Measurements from ENCODE around the gene EXOSC1. TPM values are rescaled to one million over a fixed set of nuclear protein-coding genes. Genes with fewer than 3 reads are reported as not detected.
A peak's percentile ranks its signal among the peaks of the same experiment; 100 is the strongest.

Gene EXOSC1
- total RNA-seq, 2 donors from 2014 or later, result 22.5 to 35.5 TPM

DNA sequence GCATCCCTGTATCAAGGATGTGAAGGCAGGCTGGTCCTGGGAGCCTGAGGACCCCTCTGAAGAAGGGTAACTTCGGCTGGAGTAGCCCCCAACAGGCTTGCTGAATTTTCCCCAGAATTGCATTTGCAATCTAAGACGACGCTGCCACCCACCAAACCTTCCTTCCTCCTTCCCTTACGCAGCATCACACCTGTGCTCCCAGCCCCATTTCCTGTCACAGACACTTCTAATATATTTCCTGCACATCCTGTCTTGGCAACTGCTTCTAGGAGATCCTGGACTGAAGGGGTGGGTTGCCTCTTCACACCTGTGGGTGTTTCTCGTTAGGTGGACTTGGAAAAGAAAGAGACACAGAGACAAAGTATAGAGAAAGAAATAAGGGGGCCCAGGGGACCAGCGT, 29.2 kb downstream of the EXOSC1 start:
- no peak for DNase-seq
- Histone ChIP-seq H3K27me3 (no peaks in the 10 kb centered on the region), H3K27ac (no peak overlapping the region), H3K36me3 (no peaks in the 10 kb centered on the region), H3K4me1 (peaks cover 5% of the 10 kb centered on the region), H3K9ac (ENCODE audit: low read depth in 2 of 2, low read length in 2 of 2) (no peak overlapping the region), H3K4me3 (no peak overlapping the region), H3K9me3 (no peaks in the 10 kb centered on the region)
- intact Hi-C loops (cut with DNase I), result no loop called here
- TF ChIP-seq, protein P1, sequence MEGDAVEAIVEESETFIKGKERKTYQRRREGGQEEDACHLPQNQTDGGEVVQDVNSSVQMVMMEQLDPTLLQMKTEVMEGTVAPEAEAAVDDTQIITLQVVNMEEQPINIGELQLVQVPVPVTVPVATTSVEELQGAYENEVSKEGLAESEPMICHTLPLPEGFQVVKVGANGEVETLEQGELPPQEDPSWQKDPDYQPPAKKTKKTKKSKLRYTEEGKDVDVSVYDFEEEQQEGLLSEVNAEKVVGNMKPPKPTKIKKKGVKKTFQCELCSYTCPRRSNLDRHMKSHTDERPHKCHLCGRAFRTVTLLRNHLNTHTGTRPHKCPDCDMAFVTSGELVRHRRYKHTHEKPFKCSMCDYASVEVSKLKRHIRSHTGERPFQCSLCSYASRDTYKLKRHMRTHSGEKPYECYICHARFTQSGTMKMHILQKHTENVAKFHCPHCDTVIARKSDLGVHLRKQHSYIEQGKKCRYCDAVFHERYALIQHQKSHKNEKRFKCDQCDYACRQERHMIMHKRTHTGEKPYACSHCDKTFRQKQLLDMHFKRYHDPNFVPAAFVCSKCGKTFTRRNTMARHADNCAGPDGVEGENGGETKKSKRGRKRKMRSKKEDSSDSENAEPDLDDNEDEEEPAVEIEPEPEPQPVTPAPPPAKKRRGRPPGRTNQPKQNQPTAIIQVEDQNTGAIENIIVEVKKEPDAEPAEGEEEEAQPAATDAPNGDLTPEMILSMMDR (IDR thresholded peaks at IDR 0.05), result no peak

DNA sequence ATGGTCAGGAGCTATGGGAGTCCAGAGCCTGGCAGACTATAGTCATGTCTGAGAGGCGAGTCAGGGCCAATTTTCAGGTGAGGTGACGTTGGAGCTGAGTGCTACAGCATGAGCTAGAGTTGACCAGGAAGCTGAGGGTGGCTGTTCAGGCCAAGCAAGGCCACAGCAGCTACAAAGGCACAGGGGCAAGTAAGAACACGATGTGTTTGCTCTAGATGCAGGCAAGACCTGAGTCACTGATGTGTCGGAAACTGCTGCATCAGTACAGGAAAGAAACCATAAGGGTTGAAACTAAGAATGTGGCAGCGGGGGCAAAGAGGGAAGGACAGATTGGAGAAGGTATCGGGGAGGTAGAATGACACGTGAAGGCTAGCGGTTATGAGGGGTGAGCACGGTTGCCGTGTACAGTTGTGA, 32.9 kb downstream of the EXOSC1 start:
- no peak for DNase-seq
- H3K4me3 ChIP-seq, result no peak overlapping the region
- H3K27ac ChIP-seq, result no peak overlapping the region
- no peak overlapping the region for H3K9ac ChIP-seq (ENCODE audit: low read depth in 2 of 2, low read length in 2 of 2)
- intact Hi-C loops (cut with DNase I), result no loop called here
- no peaks in the 10 kb centered on the region for H3K36me3 ChIP-seq
- H3K4me1 ChIP-seq, result no peaks in the 10 kb centered on the region
- no peaks in the 10 kb centered on the region for H3K27me3 ChIP-seq
- H3K9me3 ChIP-seq, result no peaks in the 10 kb centered on the region
- TF ChIP-seq, protein P1 (IDR thresholded peaks at IDR 0.05), result no peak

DNA sequence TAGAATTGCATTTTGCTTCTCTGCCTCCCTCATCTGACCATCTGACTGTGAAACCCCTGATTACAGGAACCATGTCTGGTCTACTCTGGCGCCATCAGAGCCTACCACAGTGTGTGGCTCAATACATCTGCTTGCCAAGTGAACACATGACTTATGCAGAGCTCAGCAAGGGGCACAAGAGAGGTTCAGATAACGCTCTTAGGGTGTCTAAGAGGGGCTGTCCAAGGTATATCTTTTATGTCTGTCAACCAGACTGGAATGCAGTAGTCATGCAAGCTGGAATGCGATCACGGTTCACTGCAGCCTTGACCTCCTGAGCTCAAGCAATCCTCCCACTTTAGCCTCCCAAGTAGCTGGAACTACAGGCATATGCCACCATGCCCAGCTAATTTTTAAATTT, 34.4 kb downstream of the EXOSC1 start:
- H3K4me1 ChIP-seq, result no peaks in the 10 kb centered on the region
- intact Hi-C loops (cut with DNase I), result no loop called here
- TF ChIP-seq, protein P1 (IDR thresholded peaks at IDR 0.05), result no peak
- no peaks in the 10 kb centered on the region for H3K27me3 ChIP-seq
- no peaks in the 10 kb centered on the region for H3K36me3 ChIP-seq
- H3K4me3 ChIP-seq, result no peak overlapping the region
- H3K9me3 ChIP-seq, result no peaks in the 10 kb centered on the region
- H3K9ac ChIP-seq (ENCODE audit: low read depth in 2 of 2, low read length in 2 of 2), result no peak overlapping the region
- no peak overlapping the region for H3K27ac ChIP-seq
- DNase-seq, result no peak

DNA sequence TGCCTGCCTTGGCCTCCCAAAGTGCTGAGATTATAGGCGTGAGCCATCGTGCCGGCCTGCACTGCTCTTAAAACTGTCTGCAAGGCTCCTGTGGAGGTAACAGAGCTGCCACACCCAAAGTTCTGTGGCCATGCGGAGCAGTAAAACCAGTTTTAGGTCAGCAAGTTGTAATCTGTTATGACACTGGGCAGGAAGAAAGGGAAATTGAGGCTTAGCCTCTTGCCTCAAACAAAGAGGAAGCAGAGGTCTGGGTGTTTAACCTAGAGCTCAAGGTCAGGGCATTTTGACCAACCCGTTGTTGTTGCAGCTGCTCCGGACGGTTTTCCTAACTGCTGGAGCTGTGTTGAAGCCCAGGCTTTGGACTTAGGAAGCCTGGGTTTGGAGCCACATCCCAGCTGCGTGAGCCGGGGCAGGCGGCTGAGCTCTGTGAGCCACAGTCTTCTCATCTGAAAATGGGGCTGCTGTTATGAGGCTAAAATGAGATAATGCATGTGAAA, 37.3 kb downstream of the EXOSC1 start:
- Histone ChIP-seq H3K4me3 (no peak overlapping the region), H3K4me1 (no peaks in the 10 kb centered on the region), H3K36me3 (no peaks in the 10 kb centered on the region), H3K9ac (ENCODE audit: low read depth in 2 of 2, low read length in 2 of 2) (peak overlapping the region in 1 of 2 donors; percentile 6), H3K27ac (peak overlapping the region; percentile 7), H3K9me3 (no peaks in the 10 kb centered on the region), H3K27me3 (no peaks in the 10 kb centered on the region)
- TF ChIP-seq, protein P1 (IDR thresholded peaks at IDR 0.05), result no peak
- intact Hi-C loops (cut with DNase I), result no loop called here
- DNase-seq, result peak; percentile 70

DNA sequence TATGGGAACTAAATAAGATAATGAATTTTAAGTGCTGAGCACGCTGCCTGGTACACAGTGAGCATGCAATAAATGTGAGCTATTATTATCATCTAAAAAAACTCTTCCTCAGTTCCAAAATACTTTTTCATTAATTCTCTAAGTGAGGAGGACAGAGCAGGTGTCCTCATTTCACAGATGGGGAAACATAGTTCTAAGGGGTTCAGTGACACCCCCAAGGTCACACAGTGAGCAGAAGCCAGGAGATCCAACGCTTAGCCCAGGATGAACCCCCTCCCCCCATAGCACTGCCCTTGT, 37.9 kb downstream of the EXOSC1 start:
- intact Hi-C loops (cut with DNase I), result no loop called here
- Histone ChIP-seq H3K4me3 (no peak overlapping the region), H3K36me3 (no peaks in the 10 kb centered on the region), H3K9me3 (no peaks in the 10 kb centered on the region), H3K4me1 (no peaks in the 10 kb centered on the region), H3K27ac (no peak overlapping the region), H3K27me3 (no peaks in the 10 kb centered on the region), H3K9ac (ENCODE audit: low read depth in 2 of 2, low read length in 2 of 2) (no peak overlapping the region)
- TF ChIP-seq, protein P1 (IDR thresholded peaks at IDR 0.05), result no peak
- no peak for DNase-seq
